Measurements from ENCODE around the gene SETD4. TPM values are rescaled to one million over a fixed set of nuclear protein-coding genes. Genes with fewer than 3 reads are reported as not detected.

SETD4 gene
- total and polyA plus RNA-seq, 2 experiments from 2014 or later: 12.7 to 12.9 TPM

GRCh38 chr21:36089946-36090345 lies 29.6 kb upstream of the SETD4 start:
- WGBS, 2 experiments (ENCODE audit: low coverage in 1 of 2, low lambda C conversion rate in 2 of 2, missing lambda C conversion rate in 2 of 2): 75 to 88% methylated on average over 3 of the region's 3 CpGs
- H3K9me2 ChIP-seq (ENCODE audit: insufficient read depth): no peaks in the 10 kb centered on the region
- no peaks in the 10 kb centered on the region for H3K79me2 ChIP-seq (ENCODE audit: insufficient read depth)
- no peak for TF ChIP-seq EZH2phosphoT487 (IDR thresholded peaks at IDR 0.05; ENCODE audit: insufficient read depth, low read depth)
- TF ChIP-seq EZH2 (IDR thresholded peaks at IDR 0.05; ENCODE audit: insufficient read depth, poor library complexity, severe bottlenecking): no peak
- H3K4me2 ChIP-seq (ENCODE audit: unreplicated experiment): no peak overlapping the region
- H3K27ac ChIP-seq: no peak overlapping the region
- H3K4me3 ChIP-seq: no peak overlapping the region
- H3K4me1 ChIP-seq (ENCODE audit: insufficient read depth): peaks cover 3% of the 10 kb centered on the region; the same call in 1 of the 2 replicates
- no peak overlapping the region for H3K9ac ChIP-seq
- no peaks in the 10 kb centered on the region for H3K9me3 ChIP-seq (ENCODE audit: low read depth)
- no peak overlapping the region for H2AFZ ChIP-seq
- no peaks in the 10 kb centered on the region for H4K20me1 ChIP-seq (ENCODE audit: insufficient read depth)
- H3K27me3 ChIP-seq (replicated peaks; ENCODE audit: insufficient read depth): no peaks in the 10 kb centered on the region
- no peaks in the 10 kb centered on the region for H3K36me3 ChIP-seq (ENCODE audit: low read depth)
- in situ Hi-C loops (cut with MboI): no loop called here
- no peaks in the 10 kb centered on the region for H3F3A ChIP-seq (ENCODE audit: insufficient read depth)
- no peak for DNase-seq

- peak overlapping the region; percentile 76 for H2AFZ ChIP-seq
- H3K4me1 ChIP-seq (ENCODE audit: insufficient read depth): peaks cover 3% of the 10 kb centered on the region; the same call in 1 of the 2 replicates
- peak; percentile 49 for DNase-seq
- in situ Hi-C loops (cut with MboI): no loop called here
- no peaks in the 10 kb centered on the region for H3K36me3 ChIP-seq (ENCODE audit: low read depth)
- 38 to 39% methylated on average over 6 of the region's 6 CpGs for WGBS, 2 experiments (ENCODE audit: low coverage in 1 of 2, low lambda C conversion rate in 2 of 2, missing lambda C conversion rate in 2 of 2)
- no peaks in the 10 kb centered on the region for H3K27me3 ChIP-seq (replicated peaks; ENCODE audit: insufficient read depth)
- H3K9ac ChIP-seq: no peak overlapping the region
- peak overlapping the region; percentile 48; the same call in 1 of the 2 replicates for H3K27ac ChIP-seq
- H3K4me2 ChIP-seq (ENCODE audit: unreplicated experiment): no peak overlapping the region
- H3K79me2 ChIP-seq (ENCODE audit: insufficient read depth): no peaks in the 10 kb centered on the region
- no peaks in the 10 kb centered on the region for H3K9me2 ChIP-seq (ENCODE audit: insufficient read depth)
- TF ChIP-seq EZH2 (IDR thresholded peaks at IDR 0.05; ENCODE audit: insufficient read depth, poor library complexity, severe bottlenecking) (no peak), EZH2phosphoT487 (IDR thresholded peaks at IDR 0.05; ENCODE audit: insufficient read depth, low read depth) (no peak)
- H4K20me1 ChIP-seq (ENCODE audit: insufficient read depth): no peaks in the 10 kb centered on the region
- H3K9me3 ChIP-seq (ENCODE audit: low read depth): no peaks in the 10 kb centered on the region
- no peaks in the 10 kb centered on the region for H3F3A ChIP-seq (ENCODE audit: insufficient read depth)
- no peak overlapping the region for H3K4me3 ChIP-seq
Observed at GRCh38 chr21:36087362-36088138, 27.2 kb upstream of the SETD4 start.

GRCh38 chr21:36082237-36082664 lies 21.9 kb upstream of the SETD4 start:
- in situ Hi-C loops (cut with MboI): no loop called here
- Histone ChIP-seq H3K79me2 (ENCODE audit: insufficient read depth) (no peaks in the 10 kb centered on the region), H3K9ac (no peak overlapping the region), H3K4me3 (no peak overlapping the region), H3F3A (ENCODE audit: insufficient read depth) (no peaks in the 10 kb centered on the region), H3K27ac (no peak overlapping the region), H3K27me3 (replicated peaks; ENCODE audit: insufficient read depth) (no peaks in the 10 kb centered on the region), H3K9me2 (ENCODE audit: insufficient read depth) (no peaks in the 10 kb centered on the region), H3K9me3 (ENCODE audit: low read depth) (no peaks in the 10 kb centered on the region), H3K36me3 (ENCODE audit: low read depth) (no peaks in the 10 kb centered on the region), H3K4me2 (ENCODE audit: unreplicated experiment) (no peak overlapping the region), H4K20me1 (ENCODE audit: insufficient read depth) (no peaks in the 10 kb centered on the region), H2AFZ (no peak overlapping the region), H3K4me1 (ENCODE audit: insufficient read depth) (no peaks in the 10 kb centered on the region)
- no peak for TF ChIP-seq EZH2phosphoT487 (IDR thresholded peaks at IDR 0.05; ENCODE audit: insufficient read depth, low read depth)
- TF ChIP-seq EZH2 (IDR thresholded peaks at IDR 0.05; ENCODE audit: insufficient read depth, poor library complexity, severe bottlenecking): no peak
- 74 to 75% methylated on average over 3 of the region's 3 CpGs for WGBS, 2 experiments (ENCODE audit: low coverage in 1 of 2, low lambda C conversion rate in 2 of 2, missing lambda C conversion rate in 2 of 2)
- DNase-seq: no peak

GRCh38 chr21:36080386-36080785 lies 20.1 kb upstream of the SETD4 start:
- no peak overlapping the region for H3K4me2 ChIP-seq (ENCODE audit: unreplicated experiment)
- H3K27ac ChIP-seq: no peak overlapping the region
- in situ Hi-C loops (cut with MboI): no loop called here
- H3K4me3 ChIP-seq: no peak overlapping the region
- no peaks in the 10 kb centered on the region for H3K4me1 ChIP-seq (ENCODE audit: insufficient read depth)
- no peaks in the 10 kb centered on the region for H4K20me1 ChIP-seq (ENCODE audit: insufficient read depth)
- 0 out of 2 replicates have a peak, but pooled peaks cover 8% of the 10 kb centered on the region for H3F3A ChIP-seq (ENCODE audit: insufficient read depth)
- H3K9ac ChIP-seq: no peak overlapping the region
- no peak for DNase-seq
- H2AFZ ChIP-seq: no peak overlapping the region
- H3K79me2 ChIP-seq (ENCODE audit: insufficient read depth): no peaks in the 10 kb centered on the region
- no peaks in the 10 kb centered on the region for H3K9me2 ChIP-seq (ENCODE audit: insufficient read depth)
- no peaks in the 10 kb centered on the region for H3K9me3 ChIP-seq (ENCODE audit: low read depth)
- WGBS, 2 experiments (ENCODE audit: low coverage in 1 of 2, low lambda C conversion rate in 2 of 2, missing lambda C conversion rate in 2 of 2): 92 to 100% methylated on average over 1 of the region's 1 CpG
- TF ChIP-seq EZH2 (IDR thresholded peaks at IDR 0.05; ENCODE audit: insufficient read depth, poor library complexity, severe bottlenecking) (no peak), EZH2phosphoT487 (IDR thresholded peaks at IDR 0.05; ENCODE audit: insufficient read depth, low read depth) (no peak)
- H3K36me3 ChIP-seq (ENCODE audit: low read depth): no peaks in the 10 kb centered on the region
- no peaks in the 10 kb centered on the region for H3K27me3 ChIP-seq (replicated peaks; ENCODE audit: insufficient read depth)
